HG03439 (cell line): ENCODE measurements around the gene RAB11FIP5.

Source experiments
- ATAC-seq: cut with Tn5 transposase; IDR thresholded peaks from one replicate; pipeline ENCODE4 v1.9.1; 2021; ENCODE audit warnings: mild to moderate bottlenecking, moderate library complexity; ENCODE audit not compliant: unreplicated experiment

Gene RAB11FIP5

GRCh38 chr2:73035899-73036711 is 76.6 kb downstream of the RAB11FIP5 start:
- no peak for ATAC-seq

GRCh38 chr2:73034661-73035375 is 77.9 kb downstream of the RAB11FIP5 start:
- no peak for ATAC-seq

GRCh38 chr2:73033766-73034381 is 78.9 kb downstream of the RAB11FIP5 start:
- ATAC-seq = no peak

- ATAC-seq = no peak
Observed at GRCh38 chr2:73033142-73033765, 79.5 kb downstream of the RAB11FIP5 start.

- no peak for ATAC-seq
Observed at GRCh38 chr2:73032702-73033097, 80.0 kb downstream of the RAB11FIP5 start.

GRCh38 chr2:73031725-73032701 is 80.7 kb downstream of the RAB11FIP5 start:
- no peak for ATAC-seq

- no peak for ATAC-seq
Observed at GRCh38 chr2:73031095-73031678, 81.6 kb downstream of the RAB11FIP5 start.

- no peak for ATAC-seq
Observed at GRCh38 chr2:73028841-73029240, 83.9 kb downstream of the RAB11FIP5 start.

- ATAC-seq = no peak
Observed at GRCh38 chr2:73027340-73027739, 85.4 kb downstream of the RAB11FIP5 start.

- no peak for ATAC-seq
Observed at GRCh38 chr2:73023497-73023896, 89.3 kb downstream of the RAB11FIP5 start.
